ENCODE results near the gene CEMIP. TPM values are rescaled to one million over a fixed set of nuclear protein-coding genes. Genes with fewer than 3 reads are reported as not detected.

Gene CEMIP
- total and polyA plus RNA-seq, 2 experiments from 2014 or later: 0.27 to 2.1 TPM

- TF ChIP-seq STAT1 (IDR thresholded peaks at IDR 0.05; ENCODE audit: unreplicated experiment) (no peak), EZH2 (IDR thresholded peaks at IDR 0.05; ENCODE audit: low read depth, unreplicated experiment) (no peak), REST (IDR thresholded peaks at IDR 0.05; ENCODE audit: unreplicated experiment) (no peak)
Measured at GRCh38 chr15:80803580-80804525, 24.7 kb downstream of the CEMIP start (continued).

DNA sequence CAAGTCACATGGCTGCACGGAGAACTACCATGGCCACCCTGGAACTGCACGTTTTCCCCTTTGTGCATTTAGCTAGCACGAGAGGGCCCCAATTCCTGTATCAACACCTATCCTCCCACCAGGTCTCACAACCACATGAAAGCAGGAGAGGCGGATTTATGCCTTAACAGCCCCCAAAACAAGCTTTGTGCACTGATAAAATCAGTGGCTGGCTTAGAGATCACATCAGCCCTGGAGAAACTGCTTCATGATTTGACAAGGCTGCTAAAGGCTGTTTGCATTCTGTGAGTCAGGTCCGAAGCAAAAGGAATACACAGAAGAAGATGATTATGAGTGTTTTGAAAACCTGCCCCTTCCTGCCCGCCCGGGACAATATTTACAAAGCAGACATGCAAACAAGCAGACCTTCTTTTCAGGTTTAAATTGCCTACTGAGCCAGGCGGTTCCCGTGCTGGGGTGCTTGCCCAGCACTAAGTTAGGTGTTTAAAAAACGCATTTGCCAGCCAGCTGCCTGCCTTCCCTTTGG is 25.9 kb downstream of the CEMIP start:
- peaks cover 10% of the 10 kb centered on the region for H3K4me1 ChIP-seq (ENCODE audit: insufficient read depth)
- H3K27ac ChIP-seq (ENCODE audit: low read depth): no peak overlapping the region
- Mint-ChIP-seq H3K4me3 (no peak overlapping the region), H3K36me3 (ENCODE audit: low read depth) (no peaks in the 10 kb centered on the region), H3K4me1 (peaks cover 13% of the 10 kb centered on the region; the same call in 2 of the 3 replicates), H3K9me3 (no peaks in the 10 kb centered on the region), H3K27ac (no peak overlapping the region), H3K27me3 (ENCODE audit: insufficient read depth, low read depth, poor library complexity) (peaks cover 4% of the 10 kb centered on the region)
- no peaks in the 10 kb centered on the region for H3F3A ChIP-seq (replicated peaks; ENCODE audit: low read depth)
- H3K9me2 ChIP-seq (ENCODE audit: insufficient read depth): no peaks in the 10 kb centered on the region; the same call in 1 of the 2 replicates
- H3K4me3 ChIP-seq: no peak overlapping the region
- H3K79me2 ChIP-seq (replicated peaks; ENCODE audit: insufficient read depth): no peaks in the 10 kb centered on the region
- no peaks in the 10 kb centered on the region for H3K27me3 ChIP-seq (ENCODE audit: insufficient read depth)
- H2AFZ ChIP-seq: peak overlapping the region; percentile 95
- no peaks in the 10 kb centered on the region for H3K36me3 ChIP-seq (ENCODE audit: insufficient read depth)
- no peaks in the 10 kb centered on the region for H4K20me1 ChIP-seq (replicated peaks; ENCODE audit: insufficient read depth)
- TF ChIP-seq JUNB (IDR thresholded peaks at IDR 0.05; ENCODE audit: unreplicated experiment): no peak
- TF ChIP-seq CTCF (conservative IDR thresholded peaks at IDR 0.05; ENCODE audit: low read depth in 2 of 2): no peak
- TF ChIP-seq ETS1 (IDR thresholded peaks at IDR 0.05): no peak
- TF ChIP-seq STAT1 (IDR thresholded peaks at IDR 0.05; ENCODE audit: unreplicated experiment): no peak
- no peak for TF ChIP-seq REST (IDR thresholded peaks at IDR 0.05; ENCODE audit: unreplicated experiment)
- no peak for TF ChIP-seq CREB1 (CRISPR knock-in tag; IDR thresholded peaks at IDR 0.05; ENCODE audit: low read depth)
- no peak for TF ChIP-seq ZNF114 (CRISPR knock-in tag; IDR thresholded peaks at IDR 0.05)
- TF ChIP-seq EZH2phosphoT487 (IDR thresholded peaks at IDR 0.05; ENCODE audit: unreplicated experiment): no peak
- DNase-seq (ENCODE audit: low spot score): peak; percentile 21
- peak; percentile 52 for ATAC-seq
- peak overlapping the region; percentile 53; the same call in 1 of the 2 replicates for H3K4me2 ChIP-seq
